ENCODE results near the gene HFM1.
A peak's percentile ranks its signal among the peaks of the same experiment; 100 is the strongest.
"Not testable (repeated sequence)": the region's sequence is repeated elsewhere in the genome, so short reads cannot be mapped to it uniquely, and the experiment has no call there.

Gene HFM1

DNA sequence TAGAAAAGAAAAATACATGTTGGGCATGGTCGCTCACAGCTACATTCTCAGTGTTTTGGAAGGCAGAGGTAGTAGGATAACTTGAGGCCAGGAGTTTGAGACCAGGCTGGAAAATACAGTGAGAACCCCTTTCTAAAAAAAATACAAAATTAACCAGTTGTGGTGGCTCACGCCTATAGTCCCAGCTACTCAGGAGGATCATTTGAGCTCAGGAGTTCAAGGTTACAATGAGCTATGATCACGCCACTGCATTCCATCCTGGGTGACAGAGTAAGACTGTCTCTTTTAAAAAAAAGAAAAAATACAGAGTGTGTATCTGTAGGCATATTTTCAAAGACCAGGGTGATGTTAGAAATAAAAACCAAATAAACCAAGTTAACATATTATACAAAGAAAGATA, 57.8 kb downstream of the HFM1 start:
- no peak for DNase-seq (ENCODE audit: low spot score)

DNA sequence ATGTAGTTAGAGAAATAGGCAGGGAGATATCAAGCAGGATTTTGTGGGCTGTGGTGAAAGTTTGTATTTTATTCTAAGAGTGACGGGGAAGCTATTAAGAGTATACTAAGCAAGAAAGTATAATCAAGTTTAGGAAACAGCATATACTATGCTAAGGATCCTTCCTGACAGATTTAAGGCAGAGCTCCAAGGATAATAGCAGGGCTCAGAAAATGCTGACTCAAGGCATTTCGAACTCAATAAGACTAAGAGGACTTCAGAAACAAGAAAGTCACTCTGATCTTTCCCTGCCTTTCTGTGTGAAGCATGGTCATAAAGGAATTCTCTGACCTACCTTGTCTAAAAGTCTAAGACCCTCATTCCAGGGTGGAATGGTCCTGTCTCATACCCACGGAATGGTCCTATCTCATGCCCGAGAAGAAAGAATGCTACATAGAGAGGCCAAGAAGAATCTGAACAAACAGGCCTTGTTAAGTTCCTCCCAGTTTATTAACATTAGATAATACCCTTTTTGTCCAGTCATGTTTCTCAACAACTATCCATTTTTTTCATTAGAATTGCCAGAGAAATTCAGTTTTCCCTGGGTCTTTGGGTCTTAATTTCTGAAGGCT, 59.1 kb downstream of the HFM1 start:
- DNase-seq (ENCODE audit: low spot score): no peak

DNA sequence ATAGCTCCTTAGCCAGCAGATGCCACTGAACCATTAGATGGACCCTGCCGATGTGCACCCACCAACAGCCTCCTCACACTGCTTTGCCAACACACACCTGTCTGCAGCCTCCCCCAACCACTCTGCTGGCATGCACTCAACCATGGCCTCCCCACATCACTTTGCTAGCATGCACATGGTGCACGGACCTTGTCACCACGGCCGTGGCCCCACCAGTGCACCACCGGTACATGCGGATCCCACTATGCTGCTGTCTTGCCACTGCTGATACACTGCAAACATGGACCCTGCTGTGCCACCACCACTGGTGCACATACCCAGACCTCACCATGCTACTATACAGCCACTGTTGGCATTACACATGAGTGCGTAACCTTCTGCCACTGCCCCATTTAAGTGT, 66.1 kb downstream of the HFM1 start:
- no peak for DNase-seq (ENCODE audit: low spot score)

DNA sequence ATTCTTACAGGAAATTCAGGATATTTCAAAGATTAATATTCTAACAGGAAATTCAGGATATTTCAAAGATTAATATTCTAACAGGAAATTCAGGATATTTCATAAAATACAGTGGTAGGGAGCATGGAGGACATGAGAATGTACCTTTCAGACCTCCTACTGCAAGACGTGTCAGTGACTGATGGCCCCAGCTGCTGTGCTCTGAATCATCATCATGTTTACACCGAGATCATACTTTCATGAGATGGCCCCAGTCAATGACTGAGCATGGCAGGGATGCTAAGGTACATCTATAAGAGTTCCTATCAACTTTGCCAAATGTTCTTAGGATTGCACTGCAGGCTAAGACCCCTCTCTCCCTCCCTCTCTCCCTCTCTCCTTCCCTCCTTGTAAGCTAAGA, 69.0 kb downstream of the HFM1 start:
- DNase-seq (ENCODE audit: low spot score): no peak

DNA sequence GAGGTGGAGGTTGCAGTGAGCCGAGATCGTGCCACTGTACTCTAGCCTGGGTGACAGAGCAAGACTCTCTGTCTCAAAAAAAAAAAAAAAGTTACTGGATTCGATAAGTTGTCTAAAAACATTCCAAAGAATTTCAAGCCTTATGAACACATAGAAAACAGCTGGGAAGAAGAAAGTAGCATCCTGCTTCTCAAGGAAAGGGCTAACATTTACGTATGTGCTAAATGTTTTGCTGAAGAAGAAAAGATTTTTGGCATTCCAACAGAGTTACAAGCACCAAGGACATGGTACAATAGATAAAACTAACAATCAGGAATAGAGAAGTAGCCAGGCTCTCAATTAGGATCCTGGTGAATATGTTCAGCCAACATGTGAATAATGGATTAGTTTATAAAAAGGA, 69.8 kb downstream of the HFM1 start:
- DNase-seq (ENCODE audit: low spot score): no peak

DNA sequence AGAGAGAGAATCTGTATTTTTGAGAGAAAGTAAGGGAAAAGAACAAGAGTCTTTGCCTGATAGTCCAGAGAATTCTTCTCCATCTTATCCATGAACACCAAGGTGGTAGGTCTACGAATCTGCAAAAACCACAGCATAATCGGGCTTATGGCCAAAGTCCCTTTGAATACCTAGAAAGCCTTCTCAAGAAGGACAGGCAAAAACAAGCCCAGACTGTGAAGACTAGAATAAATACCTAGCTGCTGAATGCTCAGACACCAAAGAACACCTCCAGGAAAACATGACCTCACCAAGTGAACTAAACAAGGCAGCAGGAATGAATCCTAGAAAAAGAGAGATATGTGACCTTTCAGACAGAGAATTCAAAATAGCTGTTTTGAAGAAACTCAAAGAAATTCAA, 79.2 kb downstream of the HFM1 start:
- DNase-seq (ENCODE audit: low spot score): no peak

DNA sequence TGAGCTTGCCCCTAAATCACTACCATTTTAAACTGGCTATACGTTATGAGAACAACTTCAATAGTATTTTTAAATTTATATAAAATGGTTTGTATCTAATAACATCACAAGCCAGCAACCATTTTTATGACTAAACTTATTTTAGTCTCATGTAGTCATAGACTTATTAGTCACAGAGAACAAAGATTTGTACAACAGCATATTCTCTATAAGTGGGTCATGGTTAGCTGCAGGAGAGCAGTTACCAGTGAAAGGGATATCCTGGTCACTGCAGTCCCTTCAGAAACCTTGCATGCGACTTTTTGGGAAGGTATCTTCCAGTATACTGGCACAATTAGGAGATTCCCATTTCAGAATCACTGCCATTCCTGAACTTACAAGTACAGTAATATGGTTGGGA, 90.0 kb downstream of the HFM1 start:
- no peak for DNase-seq (ENCODE audit: low spot score)

DNA sequence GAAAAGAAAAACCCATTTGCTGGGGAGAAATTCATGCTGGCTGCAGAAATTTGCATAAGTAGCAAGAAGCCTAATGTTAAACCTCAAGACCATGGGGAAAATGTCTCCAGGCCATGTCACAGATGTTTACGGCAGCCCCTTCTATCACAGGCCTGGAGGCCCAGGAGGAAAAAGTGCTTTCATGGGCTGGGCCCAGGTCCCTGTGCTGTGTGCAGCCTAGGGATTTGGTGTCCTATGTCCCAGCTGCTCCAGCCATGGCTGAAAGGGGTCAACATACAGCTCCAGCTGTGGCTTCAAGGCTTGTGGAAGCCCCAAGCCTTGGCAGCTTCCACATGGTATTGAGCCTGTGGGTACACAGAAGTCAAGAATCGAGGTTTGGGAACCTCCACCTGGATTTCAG, 93.0 kb downstream of the HFM1 start:
- no peak for DNase-seq (ENCODE audit: low spot score)

DNA sequence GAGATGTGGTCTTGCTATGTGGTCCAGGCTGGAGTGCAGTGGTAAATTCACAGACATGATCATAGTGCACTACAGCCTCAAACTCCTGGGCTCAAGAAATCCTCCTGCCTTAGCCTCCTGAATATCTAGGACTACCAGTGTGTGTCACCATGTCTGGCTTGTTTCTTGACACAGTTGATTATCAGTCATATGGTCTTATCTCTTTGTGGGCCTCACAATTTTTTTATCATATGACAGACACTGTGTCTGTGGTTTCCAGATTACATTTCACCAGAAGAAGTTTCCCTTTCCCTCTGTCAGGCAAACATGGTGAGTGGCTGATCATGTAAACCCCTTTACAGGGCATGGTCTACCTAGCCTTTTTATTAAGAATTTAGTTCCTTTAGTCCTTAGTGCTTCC, 96.1 kb downstream of the HFM1 start:
- no peak for DNase-seq (ENCODE audit: low spot score)

DNA sequence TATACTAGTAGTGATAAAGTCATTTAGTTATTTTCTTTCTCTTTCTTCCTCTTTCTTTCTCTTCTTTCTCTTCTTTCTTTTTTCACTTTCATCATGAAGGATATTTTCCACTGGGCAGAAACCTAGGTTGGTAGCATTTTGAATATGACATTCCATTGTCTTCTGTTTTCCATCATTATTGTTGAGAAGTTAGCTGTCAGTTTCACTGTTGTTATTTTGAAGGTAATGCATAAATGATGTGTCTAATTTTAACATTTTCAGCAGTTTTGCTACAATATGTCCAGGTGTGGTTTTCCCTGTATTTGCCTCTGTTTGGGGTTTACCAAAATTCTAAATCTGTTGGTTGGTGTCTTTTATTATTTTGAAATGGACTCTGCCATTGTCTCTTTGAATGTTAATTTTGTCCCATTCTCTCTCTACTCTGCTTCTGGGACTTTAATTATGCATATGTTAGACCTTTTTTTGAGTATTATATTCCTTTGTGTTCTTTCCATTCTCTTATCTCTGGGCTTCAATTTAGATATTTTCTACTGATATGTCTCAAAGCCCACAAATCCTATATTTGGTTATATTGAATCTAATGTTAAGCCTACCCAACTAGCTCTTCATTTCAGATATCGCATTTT, 96.7 kb downstream of the HFM1 start:
- DNase-seq (ENCODE audit: low spot score): no peak

DNA sequence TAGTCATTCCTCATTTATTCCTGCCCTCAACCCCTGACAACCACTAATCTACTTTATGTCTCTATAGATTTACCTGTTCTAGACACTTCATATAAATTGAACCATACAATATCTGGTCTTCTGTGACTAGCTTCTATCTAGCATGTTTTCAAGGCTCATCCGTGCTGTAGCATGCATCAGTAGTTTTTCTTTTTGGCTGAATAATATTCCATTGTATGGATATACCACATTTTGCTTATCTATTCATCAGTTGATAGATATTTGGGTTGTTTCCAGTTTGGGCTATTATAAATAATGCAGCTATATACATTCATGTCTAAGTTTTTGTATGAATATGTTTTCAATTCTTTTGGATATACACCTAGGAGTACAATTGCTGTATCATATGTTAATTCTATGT, 101.5 kb downstream of the HFM1 start:
- DNase-seq (ENCODE audit: low spot score): no peak

DNA sequence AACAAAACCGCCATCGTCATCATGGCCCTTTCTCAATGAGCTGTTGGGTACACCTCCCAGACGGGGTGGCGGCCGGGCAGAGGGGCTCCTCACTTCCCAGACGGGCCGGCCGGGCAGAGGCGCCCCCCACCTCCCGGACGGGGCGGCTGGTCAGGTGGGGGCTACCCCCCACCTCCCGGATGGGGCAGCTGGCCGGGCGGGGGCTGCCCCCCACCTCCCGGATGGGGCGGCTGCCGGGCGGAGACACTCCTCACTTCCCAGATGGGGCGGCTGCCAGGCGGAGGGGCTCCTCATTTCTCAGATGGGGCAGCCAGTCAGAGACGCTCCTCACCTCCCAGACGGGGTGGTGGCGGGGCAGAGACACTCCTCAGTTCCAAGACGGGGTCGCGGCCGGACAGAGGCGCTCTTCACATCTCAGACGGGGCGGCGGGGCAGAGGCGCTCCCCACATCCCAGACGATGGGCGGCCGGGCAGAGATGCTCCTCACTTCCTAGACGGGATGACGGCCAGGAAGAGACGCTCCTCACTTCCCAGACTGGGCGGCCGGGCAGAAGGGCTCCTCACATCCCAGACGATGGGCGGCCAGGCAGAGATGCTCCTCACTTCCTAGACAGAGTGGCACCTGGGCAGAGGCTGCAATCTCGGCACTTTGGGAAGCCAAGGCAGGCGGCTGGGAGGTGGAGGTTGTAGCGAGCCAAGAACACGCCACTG, 115.6 kb downstream of the HFM1 start:
- not testable (repeated sequence) for DNase-seq (ENCODE audit: low spot score)

DNA sequence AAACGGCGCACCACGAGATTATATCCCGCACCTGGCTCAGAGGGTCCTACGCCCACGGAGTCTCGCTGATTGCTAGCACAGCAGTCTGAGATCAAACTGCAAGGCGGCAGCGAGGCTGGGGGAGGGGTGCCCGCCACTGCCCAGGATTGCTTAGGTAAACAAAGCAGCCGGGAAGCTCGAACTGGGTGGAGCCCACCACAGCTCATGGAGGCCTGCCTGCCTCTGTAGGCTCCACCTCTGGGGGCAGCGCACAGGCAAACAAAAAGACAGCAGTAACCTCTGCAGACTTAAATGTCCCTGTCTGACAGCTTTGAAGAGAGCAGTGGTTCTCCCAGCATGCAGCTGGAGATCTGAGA, 117.7 kb downstream of the HFM1 start:
- not testable (repeated sequence) for DNase-seq (ENCODE audit: low spot score)

DNA sequence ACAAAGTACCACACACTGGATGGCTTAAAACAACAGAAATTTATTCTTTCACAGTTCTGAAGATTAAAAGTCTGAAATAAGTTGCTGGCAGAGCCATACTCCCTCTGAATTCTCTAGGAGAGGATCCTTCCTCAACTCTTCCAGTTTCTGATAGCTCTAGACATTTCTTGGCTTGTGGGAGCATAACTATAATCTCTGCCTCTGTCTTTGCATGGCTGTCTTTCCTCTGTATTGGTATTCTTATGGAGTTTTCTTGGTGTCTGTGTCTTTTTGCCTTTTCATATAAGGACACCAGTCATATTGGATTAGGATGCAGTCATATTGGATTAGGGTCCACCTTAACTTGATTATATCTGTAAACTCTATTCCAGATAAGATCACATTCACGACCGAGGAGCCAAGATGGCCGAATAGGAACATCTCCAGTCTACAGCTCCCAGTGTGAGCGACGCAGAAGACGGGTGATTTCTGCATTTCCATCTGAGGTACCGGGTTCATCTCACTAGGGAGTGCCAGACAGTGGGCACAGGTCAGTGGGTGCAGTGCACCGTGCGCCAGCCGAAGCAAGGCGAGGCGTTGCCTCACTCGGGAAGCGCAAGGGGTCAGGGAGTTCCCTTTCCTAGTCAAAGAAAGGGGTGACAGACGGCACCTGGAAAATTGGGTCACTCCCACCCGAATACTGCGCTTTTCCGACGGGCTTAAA, 118.2 kb downstream of the HFM1 start:
- DNase-seq (ENCODE audit: low spot score): not testable (repeated sequence)

DNA sequence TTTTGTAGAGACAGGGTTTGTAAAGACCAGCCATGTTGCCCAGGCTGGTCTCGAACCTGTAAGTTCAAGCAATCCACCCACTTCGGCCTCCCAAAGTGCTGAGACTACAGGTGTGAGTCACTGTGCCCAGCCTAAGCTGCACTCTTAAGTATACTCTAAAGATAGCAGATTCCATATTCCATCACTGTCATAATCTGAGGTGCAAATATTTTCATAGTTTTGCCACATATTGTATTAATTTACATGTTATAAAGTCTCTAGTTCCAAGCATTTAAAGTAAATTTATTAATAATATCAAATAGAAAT, 121.3 kb downstream of the HFM1 start:
- DNase-seq (ENCODE audit: low spot score): no peak

DNA sequence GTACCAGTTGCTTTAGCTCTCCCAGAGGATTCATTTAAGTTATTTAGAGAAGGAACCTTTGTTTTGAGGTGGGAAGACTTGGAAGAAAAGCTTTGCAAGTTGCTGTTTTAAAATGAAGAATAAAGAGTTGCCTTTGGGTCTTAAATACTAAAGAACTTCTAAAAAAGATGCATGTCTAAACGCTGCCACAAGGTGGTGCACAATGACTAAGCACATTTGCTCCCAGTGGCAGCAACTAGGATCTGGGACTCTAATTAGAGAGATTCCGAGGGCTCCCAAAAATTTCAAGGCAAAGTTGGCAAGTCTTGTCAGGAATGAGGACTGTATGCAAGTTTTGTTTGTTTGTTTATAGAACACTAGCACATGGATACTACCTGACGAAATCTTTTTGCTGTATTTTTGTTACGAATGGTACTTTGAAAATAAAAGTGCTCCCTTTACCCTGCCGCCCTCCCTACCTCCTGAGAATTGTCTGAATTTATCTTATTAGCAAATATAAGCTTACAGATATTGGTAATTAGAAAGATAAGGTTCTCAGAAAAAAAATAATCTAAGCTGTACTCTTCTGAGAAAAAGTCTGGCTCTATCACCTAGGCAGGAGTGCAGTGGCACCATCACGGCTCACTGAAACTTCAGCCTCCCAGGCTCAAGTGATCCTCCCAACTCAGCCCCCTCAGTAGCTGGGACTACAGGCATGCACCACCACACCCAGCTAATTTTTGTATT, 121.8 kb downstream of the HFM1 start:
- peak; percentile 54 for DNase-seq (ENCODE audit: low spot score)

DNA sequence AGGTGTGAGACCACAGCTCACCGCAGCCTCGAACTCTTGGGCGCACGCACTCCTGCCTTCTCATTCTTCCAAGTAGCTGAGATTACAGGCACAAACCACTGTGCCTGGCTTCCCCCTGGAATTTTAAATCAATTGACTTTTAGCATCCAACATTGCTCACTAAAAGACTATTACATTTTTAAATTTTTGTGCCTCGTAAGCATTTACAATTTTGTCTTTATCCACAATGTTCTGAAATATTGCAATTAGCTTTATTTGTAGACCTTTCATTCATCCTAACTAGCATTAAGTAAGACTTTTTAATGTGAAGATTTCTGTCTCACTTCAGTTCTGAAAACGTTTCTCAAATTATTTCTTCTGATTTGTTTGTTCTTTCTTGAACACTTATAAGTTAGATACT, 122.9 kb downstream of the HFM1 start:
- DNase-seq (ENCODE audit: low spot score): no peak

DNA sequence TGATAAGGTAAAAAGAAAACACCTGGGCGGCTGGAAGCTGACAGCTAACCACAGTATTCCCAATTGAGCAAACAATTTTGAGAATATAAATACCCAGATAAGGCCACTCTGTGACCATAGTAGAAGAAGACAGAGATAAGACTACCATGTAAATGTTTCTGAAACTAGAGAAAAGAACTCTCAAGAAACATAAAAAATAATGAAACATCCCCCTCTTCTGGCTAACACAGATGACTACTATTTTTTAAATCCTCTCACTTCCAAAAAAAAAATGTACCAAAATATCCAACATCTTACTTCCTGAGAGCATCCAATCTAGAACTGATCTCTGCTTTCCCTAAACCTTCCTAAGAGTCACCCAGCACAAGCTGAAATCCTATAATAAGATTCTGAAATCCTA, 125.9 kb downstream of the HFM1 start:
- DNase-seq (ENCODE audit: low spot score): peak; percentile 3

DNA sequence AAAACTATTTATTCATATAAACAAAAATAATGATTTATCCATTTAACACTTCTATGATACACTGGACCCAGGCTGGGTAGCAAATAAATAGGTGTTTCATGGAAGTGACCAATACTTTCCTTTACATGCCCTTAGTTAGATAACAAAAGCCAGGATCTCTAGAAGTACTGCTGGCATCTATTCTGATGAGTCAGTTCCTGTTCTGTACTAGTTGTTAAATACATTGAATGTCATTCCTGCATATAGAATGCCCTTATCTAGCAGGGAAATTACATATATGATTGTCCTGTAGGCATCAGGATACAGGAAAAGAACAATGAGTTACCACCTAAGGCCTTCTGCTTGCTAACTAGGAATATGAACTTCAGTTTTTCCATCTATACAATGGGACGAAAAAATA, 130.8 kb downstream of the HFM1 start:
- DNase-seq (ENCODE audit: low spot score): no peak

DNA sequence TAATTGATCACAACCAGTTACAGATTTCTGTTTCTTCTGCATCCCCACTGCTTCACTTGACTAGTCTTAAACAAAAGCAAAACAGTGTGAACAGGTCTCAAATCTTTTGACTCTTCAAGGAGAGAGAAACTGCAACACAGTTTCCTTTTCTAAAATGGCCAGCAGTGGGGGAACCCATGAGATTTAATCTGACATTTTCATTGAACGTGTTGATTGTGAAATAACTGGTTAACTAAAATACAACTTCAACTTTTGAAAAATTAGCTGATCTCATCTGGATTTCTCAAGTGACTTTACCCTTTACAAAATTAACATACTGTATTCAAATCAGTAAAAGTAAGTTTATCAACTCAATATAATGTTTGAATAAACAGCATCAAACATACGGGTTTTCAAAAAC, 143.0 kb downstream of the HFM1 start:
- no peak for DNase-seq (ENCODE audit: low spot score)

DNA sequence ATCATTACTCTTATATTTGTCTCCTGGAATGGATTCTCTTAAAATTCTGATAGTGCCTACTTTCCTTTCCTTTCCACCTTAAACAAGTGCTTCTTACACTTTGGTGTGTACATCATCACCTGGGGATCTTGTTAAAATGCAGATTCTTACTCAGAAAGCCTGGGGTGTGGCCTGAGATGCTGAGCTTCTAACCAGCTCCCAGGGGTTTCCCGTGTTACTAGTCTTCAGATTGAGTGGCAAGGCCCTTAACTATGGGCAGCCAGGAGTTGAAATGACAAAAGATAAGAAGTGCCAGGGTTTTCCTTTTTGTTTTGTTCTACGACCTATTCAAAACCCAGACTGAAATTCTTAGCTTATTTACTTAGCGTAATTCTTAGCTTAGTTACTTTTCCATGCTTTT, 159.2 kb downstream of the HFM1 start:
- DNase-seq (ENCODE audit: low spot score): no peak

DNA sequence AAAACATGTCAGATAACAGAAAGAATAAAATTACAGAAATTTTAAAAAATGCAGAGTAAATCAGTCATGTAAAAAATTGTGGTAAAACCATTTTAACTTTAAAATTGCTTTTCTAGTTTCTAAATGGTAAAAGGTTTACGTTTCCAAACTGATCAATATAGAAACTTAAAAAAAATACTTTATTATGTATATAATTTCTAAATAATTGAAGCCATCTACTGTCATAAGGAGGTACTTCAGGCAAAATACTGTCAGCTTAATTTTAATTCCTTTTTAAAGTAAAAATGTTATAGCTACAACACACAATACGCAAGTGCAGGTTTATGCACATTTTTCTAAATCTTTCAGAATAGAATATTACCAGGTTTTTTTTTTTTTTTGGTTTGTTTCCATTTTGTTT, 159.9 kb downstream of the HFM1 start:
- no peak for DNase-seq (ENCODE audit: low spot score)

DNA sequence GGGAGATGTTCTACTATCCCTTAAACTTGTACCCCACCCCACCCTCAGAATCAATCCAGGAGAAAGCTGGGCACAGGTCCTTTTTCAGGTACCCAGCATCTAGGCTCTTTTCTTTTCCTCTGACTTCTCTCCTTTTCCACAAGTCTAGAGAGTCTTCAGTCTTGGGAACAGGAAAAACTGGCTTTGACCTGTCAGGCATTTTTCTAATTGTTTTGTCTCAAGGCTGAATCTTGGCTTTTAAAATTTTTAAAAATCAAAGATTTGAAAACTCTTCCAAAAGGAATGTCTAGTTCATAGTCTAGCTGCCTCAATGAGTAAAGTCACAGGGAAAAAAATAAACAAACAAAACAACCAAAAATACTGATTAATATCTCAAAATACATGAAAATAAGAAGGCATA, 161.5 kb downstream of the HFM1 start:
- no peak for DNase-seq (ENCODE audit: low spot score)

All from hepatic stellate cell (primary cell).